ENCODE data around the gene SPRYD4.

- TF ChIP-seq GATA2 (IDR thresholded peaks at IDR 0.05; ENCODE audit: low read depth, low read length) (no peak), GATA3 (IDR thresholded peaks at IDR 0.05; ENCODE audit: low read depth, low read length) (no peak)
These were observed 22.0 kb downstream of the SPRYD4 start for GRCh38 chr12:56490360-56490759.
